Muscle layer of colon (tissue), 2 donors: Measurements from ENCODE around the gene PLEKHA5.
"Not testable (repeated sequence)": the region's sequence is repeated elsewhere in the genome, so short reads cannot be mapped to it uniquely, and the experiment has no call there.

Experiments used
- H3K27ac ChIP-seq: one replicate; pipeline ENCODE4 v1.7.0; 2013; ENCODE audit warnings: low read depth, mild to moderate bottlenecking, low read length, moderate library complexity
- H3K27me3 ChIP-seq, 2 donors: one replicate each; pipeline ENCODE4 v1.7.0; 2013; ENCODE audit warnings: low read length in 2 of 2, mild to moderate bottlenecking in 2 of 2; ENCODE audit not compliant: insufficient read depth in 2 of 2, control insufficient read depth in 1 of 2
- H3K36me3 ChIP-seq: one replicate; pipeline ENCODE4 v1.7.0; 2013; ENCODE audit warnings: mild to moderate bottlenecking, low read length; ENCODE audit not compliant: insufficient read depth
- H3K4me1 ChIP-seq: one replicate; pipeline ENCODE4 v1.7.0; 2013; ENCODE audit warnings: mild to moderate bottlenecking, low read length; ENCODE audit not compliant: insufficient read depth
- H3K4me3 ChIP-seq, 2 donors: one replicate each; pipeline ENCODE4 v1.7.0; 2013; ENCODE audit warnings: low read length in 2 of 2, low read depth in 1 of 2, mild to moderate bottlenecking in 1 of 2, moderate library complexity in 1 of 2
- H3K9ac ChIP-seq: one replicate; pipeline ENCODE4 v1.7.0; 2013; ENCODE audit warnings: low read length
- H3K9me3 ChIP-seq: one replicate; pipeline ENCODE4 v1.7.0; 2013; ENCODE audit warnings: mild to moderate bottlenecking, low read length
- donor health status: abdominal sarcoma.
- donor health status: Adenocarcinoma of cecum.

The PLEKHA5 gene

DNA sequence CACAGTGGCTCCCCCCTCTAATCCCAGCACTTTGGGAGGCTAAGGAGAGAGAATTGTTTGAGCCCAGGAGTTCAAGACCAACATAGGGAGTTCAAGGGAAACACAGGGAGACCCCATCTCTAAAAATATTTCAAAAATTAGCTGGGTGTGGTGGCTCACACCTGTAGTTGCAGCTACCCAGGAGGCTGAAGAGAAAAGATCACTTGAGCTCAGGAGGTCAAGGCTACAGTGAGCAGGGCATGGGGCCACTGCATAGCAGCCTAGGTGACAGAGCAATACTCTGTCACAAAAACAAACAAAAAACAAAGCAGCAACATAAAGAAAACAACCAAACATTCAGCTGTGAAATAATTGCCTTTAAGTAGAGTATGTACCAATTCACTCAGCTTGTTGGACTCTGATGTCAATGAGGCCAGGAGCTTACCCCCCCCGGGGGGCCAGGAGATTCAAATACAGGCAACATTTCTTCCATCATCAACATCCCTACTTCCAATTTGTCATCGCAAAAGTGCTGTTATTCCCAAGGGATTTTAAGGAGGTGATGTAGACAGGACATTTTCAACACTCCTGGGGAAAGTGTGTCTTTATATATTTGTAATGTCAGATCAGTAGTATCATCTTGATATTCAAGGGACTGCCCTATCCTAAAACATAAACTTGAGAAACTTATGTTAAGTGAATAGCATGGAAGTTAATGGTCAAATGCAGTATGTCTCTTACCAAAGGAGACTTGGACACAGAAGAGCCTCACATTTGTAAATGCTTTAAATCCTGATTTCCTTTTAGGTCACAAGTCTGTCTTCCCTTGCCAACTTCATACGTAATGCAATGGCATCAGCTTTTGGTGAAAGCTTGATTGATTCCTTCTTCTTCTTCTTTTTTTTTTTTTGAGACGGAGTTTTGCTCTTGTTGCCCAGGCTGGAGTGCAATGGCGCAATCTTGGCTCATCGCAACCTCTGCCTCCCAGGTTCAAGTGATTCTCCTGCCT is 269.1 kb downstream of the PLEKHA5 start:
- Histone ChIP-seq H3K4me1 (no peaks in the 10 kb centered on the region), H3K36me3 (no peaks in the 10 kb centered on the region), H3K9ac (no peak overlapping the region), H3K9me3 (no peaks in the 10 kb centered on the region), H3K27ac (no peak overlapping the region), H3K4me3 (no peak overlapping the region), H3K27me3 (no peaks in the 10 kb centered on the region)

DNA sequence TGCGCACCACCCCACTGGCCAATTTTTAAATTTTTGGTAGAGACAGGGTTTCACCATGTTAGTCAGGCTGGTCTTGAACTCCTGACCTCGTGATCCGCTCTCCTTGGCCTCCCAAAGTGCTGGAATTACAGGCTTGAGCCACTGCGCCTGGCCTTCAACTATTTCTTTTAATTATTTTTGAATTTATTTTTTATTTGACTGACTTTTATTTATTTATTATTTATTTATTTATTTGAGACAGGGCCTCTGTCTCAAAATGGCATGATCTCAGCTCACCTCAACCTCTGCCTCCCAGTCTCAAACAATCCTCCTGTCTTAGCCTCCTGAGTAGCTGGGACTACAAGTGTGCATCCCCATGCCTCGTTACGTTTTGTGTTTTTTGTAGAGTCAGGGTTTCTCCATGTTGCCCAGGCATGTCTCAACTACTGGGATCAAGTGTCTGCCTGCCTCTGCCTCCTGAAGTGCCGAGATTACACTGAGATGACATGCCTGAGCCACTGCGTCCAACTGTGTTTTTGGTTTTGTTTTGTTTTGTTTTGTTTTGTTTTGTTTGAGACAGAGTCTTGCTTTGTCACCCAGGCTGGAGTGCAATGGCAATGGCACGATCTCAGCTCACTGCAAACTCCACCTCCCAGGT is 271.2 kb downstream of the PLEKHA5 start:
- H3K4me3 ChIP-seq, H3K4me1 ChIP-seq, H3K36me3 ChIP-seq, H3K9ac ChIP-seq, H3K27me3 ChIP-seq, H3K9me3 ChIP-seq, H3K27ac ChIP-seq: not testable (repeated sequence)

DNA sequence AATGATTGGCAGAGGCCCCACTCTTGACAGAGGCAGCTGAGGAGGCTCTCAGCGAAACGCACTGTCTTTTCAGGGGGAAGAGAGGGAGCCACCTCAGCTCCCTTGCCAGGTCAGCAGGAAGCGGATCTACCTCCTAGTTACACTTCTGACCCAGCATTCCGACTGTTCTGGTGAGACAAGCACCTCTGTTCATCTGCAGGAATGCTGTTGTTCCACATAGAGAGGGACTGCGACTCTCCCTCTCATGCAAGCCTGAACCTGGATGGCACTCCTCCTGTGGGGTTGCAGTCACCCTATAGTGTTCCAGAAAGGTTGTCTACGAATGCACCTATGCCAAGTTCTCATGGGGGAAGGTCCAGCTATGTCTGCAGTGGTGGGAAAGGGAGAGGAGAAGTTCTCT is 272.7 kb downstream of the PLEKHA5 start:
- no peak overlapping the region for H3K4me3 ChIP-seq
- H3K9me3 ChIP-seq: no peaks in the 10 kb centered on the region
- no peaks in the 10 kb centered on the region for H3K36me3 ChIP-seq
- no peak overlapping the region for H3K9ac ChIP-seq
- no peaks in the 10 kb centered on the region for H3K4me1 ChIP-seq
- no peak overlapping the region for H3K27ac ChIP-seq
- H3K27me3 ChIP-seq: no peaks in the 10 kb centered on the region

- H3K4me1 ChIP-seq: no peaks in the 10 kb centered on the region
- no peaks in the 10 kb centered on the region for H3K36me3 ChIP-seq
- no peak overlapping the region for H3K4me3 ChIP-seq
- no peak overlapping the region for H3K27ac ChIP-seq
- H3K27me3 ChIP-seq: no peaks in the 10 kb centered on the region
- H3K9ac ChIP-seq: no peak overlapping the region
- H3K9me3 ChIP-seq: no peaks in the 10 kb centered on the region
These were observed 273.4 kb downstream of the PLEKHA5 start for GRCh38 chr12:19402743-19403431.

DNA sequence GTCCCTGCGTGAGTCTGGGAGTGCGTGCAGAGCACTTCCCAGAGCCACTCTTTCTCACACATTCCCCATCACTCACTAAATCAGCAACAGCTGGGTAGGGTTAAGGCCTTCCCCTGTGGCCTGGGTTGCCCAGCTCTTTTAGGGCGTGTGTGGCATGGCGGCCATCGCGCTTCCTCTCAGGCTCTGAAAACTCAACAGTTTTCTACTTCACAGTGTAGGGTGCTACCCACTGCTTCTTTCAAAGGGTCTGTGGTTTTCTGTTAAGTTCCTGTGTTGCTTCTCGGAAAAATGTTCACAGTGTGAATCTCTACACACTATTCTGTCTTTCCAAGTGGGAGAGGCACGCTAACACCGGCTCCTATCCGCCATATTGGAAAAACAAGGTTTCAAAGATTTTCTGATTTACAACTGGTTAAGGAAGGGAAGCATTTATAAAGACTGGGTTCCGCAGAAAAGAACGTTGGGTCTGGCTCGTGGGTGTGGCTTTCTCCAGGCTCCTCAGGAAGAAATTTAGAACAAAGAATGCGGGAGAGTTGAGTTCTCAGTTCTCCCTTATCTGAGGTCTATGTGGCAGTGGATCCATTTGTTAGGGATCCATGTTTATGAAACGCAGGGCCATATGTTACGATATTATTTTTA is 274.8 kb downstream of the PLEKHA5 start:
- H3K36me3 ChIP-seq: no peaks in the 10 kb centered on the region
- H3K9me3 ChIP-seq: no peaks in the 10 kb centered on the region

DNA sequence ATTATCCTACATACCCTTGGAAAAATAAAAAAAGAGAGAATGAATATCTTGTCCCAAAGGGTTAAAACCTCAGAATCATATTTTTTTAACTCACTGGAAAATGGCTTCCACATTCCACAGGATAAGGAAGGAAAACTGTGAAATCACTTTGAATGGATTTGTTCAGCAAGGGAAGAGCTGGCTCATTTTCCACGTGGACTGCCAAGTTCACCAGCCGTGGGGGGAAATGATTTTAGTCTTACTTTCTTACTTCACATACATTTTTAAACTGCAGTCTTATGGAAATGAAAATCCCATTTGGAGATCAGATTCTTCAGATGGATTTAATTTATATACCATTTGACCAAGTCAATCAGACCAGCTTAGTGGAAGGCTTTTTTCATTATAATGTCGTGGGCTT is 279.8 kb downstream of the PLEKHA5 start:
- Histone ChIP-seq H3K9me3 (no peaks in the 10 kb centered on the region), H3K9ac (no peak overlapping the region), H3K27me3 (no peaks in the 10 kb centered on the region), H3K27ac (no peak overlapping the region), H3K4me3 (no peak overlapping the region), H3K4me1 (peaks cover 16% of the 10 kb centered on the region), H3K36me3 (no peaks in the 10 kb centered on the region)

More for the DNA sequence above, 274.8 kb downstream of the PLEKHA5 start:
- H3K27me3 ChIP-seq: no peaks in the 10 kb centered on the region
- H3K27ac ChIP-seq: no peak overlapping the region
- H3K4me1 ChIP-seq: no peaks in the 10 kb centered on the region
- no peak overlapping the region for H3K9ac ChIP-seq
- H3K4me3 ChIP-seq: no peak overlapping the region

GRCh38 chr12:19410211-19410610 is 280.7 kb downstream of the PLEKHA5 start:
- H3K4me1 ChIP-seq: peaks cover 16% of the 10 kb centered on the region
- H3K4me3 ChIP-seq: no peak overlapping the region
- no peak overlapping the region for H3K9ac ChIP-seq
- H3K27ac ChIP-seq: no peak overlapping the region
- H3K9me3 ChIP-seq: no peaks in the 10 kb centered on the region
- H3K27me3 ChIP-seq: no peaks in the 10 kb centered on the region
- no peaks in the 10 kb centered on the region for H3K36me3 ChIP-seq

DNA sequence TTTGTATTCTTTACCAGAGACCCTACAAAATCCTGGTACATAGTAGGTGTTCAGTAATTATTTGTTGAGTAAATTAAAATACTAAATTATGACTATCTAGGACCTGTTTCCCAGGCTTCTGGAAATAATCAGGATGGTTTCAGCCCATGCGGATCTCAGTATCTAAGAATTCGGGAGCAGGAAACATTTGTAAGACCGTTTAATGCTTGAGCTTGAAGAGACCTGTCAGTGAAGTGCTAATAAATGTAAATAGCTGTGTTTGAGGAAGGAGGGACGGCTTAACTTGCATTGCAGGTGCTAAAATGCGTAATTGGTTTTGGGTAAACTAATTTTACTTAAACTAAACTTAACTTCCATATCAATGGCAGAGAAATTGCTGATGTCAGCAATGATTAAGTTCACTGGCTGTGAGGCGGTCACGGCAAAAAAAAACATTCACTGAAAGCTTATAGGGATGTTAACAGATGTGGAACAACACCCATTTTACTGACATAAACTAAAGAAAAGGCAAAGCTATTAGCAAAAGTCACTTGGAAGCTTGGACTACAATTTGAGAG is 281.2 kb downstream of the PLEKHA5 start:
- no peak overlapping the region for H3K4me3 ChIP-seq
- H3K27ac ChIP-seq: no peak overlapping the region
- no peaks in the 10 kb centered on the region for H3K9me3 ChIP-seq
- no peaks in the 10 kb centered on the region for H3K36me3 ChIP-seq
- no peak overlapping the region for H3K9ac ChIP-seq
- H3K27me3 ChIP-seq: no peaks in the 10 kb centered on the region
- H3K4me1 ChIP-seq: peaks cover 16% of the 10 kb centered on the region

- Histone ChIP-seq H3K9me3 (no peaks in the 10 kb centered on the region), H3K36me3 (no peaks in the 10 kb centered on the region), H3K9ac (no peak overlapping the region), H3K27ac (no peak overlapping the region), H3K27me3 (no peaks in the 10 kb centered on the region), H3K4me3 (no peak overlapping the region), H3K4me1 (peaks cover 16% of the 10 kb centered on the region)
These were observed 282.0 kb downstream of the PLEKHA5 start for GRCh38 chr12:19411234-19412204.

DNA sequence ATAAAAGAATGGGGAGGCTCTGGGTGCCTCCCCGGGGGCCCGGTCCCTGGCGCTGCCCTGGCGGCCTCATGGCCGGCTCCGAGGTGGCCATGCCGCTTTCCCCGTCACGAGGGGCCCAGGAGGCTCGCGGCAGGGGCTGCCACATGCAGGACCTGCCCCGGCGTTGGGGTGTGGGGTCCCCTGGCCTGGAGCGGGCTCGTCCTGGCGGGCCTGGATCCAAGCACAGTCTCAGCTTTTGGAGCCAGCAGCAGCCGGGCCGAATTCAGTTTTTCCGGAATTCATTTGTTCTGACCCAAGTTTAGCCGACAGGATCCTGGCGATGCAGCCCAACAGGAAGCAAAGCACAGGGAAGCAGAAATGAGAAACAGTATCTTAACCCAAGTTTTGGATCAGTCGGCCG is 283.3 kb downstream of the PLEKHA5 start:
- H3K27me3 ChIP-seq: no peaks in the 10 kb centered on the region
- H3K9ac ChIP-seq: no peak overlapping the region
- no peak overlapping the region for H3K27ac ChIP-seq
- no peaks in the 10 kb centered on the region for H3K36me3 ChIP-seq
- peaks cover 16% of the 10 kb centered on the region for H3K4me1 ChIP-seq
- H3K9me3 ChIP-seq: no peaks in the 10 kb centered on the region
- H3K4me3 ChIP-seq: no peak overlapping the region
